K562 (cell line): ENCODE results near the gene PFKFB2. TPM values are rescaled to one million over a fixed set of nuclear protein-coding genes. Genes with fewer than 3 reads are reported as not detected.

Experiments
- CBX2 ChIP-seq: fragments of 200-600 bp; sonication (generic); IDR thresholded peaks from one replicate; pipeline ENCODE4 v1.6.1; 2012; ENCODE audit warnings: mild to moderate bottlenecking, low read length, inconsistent platforms; ENCODE audit not compliant: insufficient read depth, poor library complexity, severe bottlenecking
- FUS ChIP-seq: fragments of 200-400 bp; formaldehyde crosslinking; optimal IDR thresholded peaks from 2 replicates; pipeline ENCODE3; 2017; ENCODE audit warnings: low read depth, low read length
- HMGN3 ChIP-seq: IDR thresholded peaks from 2 replicates; pipeline ENCODE4 v1.6.1; 2011; ENCODE audit warnings: borderline replicate concordance, low read depth, mild to moderate bottlenecking, mixed read lengths, low read length; ENCODE audit not compliant: insufficient read length; ENCODE audit errors: extremely low read depth
- JUN ChIP-seq, 2 experiments: sonication (generic) in 1 of 2; formaldehyde crosslinking in 1 of 2; IDR thresholded peaks; 2 replicates each; pipeline versions ENCODE4 v1.6.1 to v1.8.0; 2012 to 2022; ENCODE audit warnings: borderline replicate concordance in 2 of 2, mild to moderate bottlenecking in 2 of 2, improper control_type of control experiment in 1 of 2, low read depth in 1 of 2, low read length in 1 of 2, missing genetic modification reagents in 1 of 2
- POLR2AphosphoS5 ChIP-seq: IDR thresholded peaks from 2 replicates; pipeline ENCODE4 v1.6.1; 2011; ENCODE audit warnings: mild to moderate bottlenecking, low read depth, low read length, moderate library complexity; ENCODE audit not compliant: control insufficient read depth, insufficient read depth
- PTRF ChIP-seq: fragments of 450-650 bp; IDR thresholded peaks from 2 replicates; pipeline ENCODE4 v1.6.1; 2016; ENCODE audit warnings: mild to moderate bottlenecking, missing genetic modification characterization, missing compliant biosample characterization
- RAD51 ChIP-seq: fragments of 450-650 bp; IDR thresholded peaks from 2 replicates; pipeline ENCODE4 v1.7.1; 2016; ENCODE audit warnings: low read depth, mild to moderate bottlenecking, borderline replicate concordance
- SAFB2 ChIP-seq: fragments of 200-400 bp; formaldehyde crosslinking; IDR thresholded peaks from 2 replicates; pipeline ENCODE4 v1.6.1; 2018; ENCODE audit warnings: borderline replicate concordance, low read length, low read depth, moderate library complexity; ENCODE audit not compliant: severe bottlenecking
- SIN3A ChIP-seq, 2 experiments: fragments of 150-350 bp in 1 of 2; IDR thresholded peaks; 2 replicates each; pipeline ENCODE4 v1.6.1; 2011 to 2016; ENCODE audit warnings: borderline replicate concordance in 2 of 2, low read depth in 2 of 2, low read length in 2 of 2, mild to moderate bottlenecking in 2 of 2, moderate library complexity in 2 of 2; ENCODE audit not compliant: control insufficient read depth in 1 of 2
- SRF ChIP-seq, 2 experiments: fragments of 250-450, 450-650 bp in 1 of 2; sonication (Bioruptor Pico) in 1 of 2; sonication (generic) in 1 of 2; formaldehyde crosslinking; IDR thresholded peaks; 2 replicates each; pipeline versions ENCODE4 v1.5.0 to v1.5.1; 2020 to 2022; ENCODE audit warnings: mild to moderate bottlenecking in 1 of 2, missing genetic modification reagents in 1 of 2
- WHSC1 ChIP-seq: IDR thresholded peaks from one replicate; pipeline ENCODE4 v1.6.1; 2012; ENCODE audit warnings: low read length, control low read depth, inconsistent platforms
- ZNF830 ChIP-seq: fragments of 250-450 bp; sonication (Bioruptor Pico); IDR thresholded peaks from 2 replicates; pipeline ENCODE4 v1.5.0; 2021; ENCODE audit warnings: mild to moderate bottlenecking
- ZZZ3 ChIP-seq: fragments of 450-650 bp; IDR thresholded peaks from 2 replicates; pipeline ENCODE4 v1.6.1; 2016; ENCODE audit warnings: antibody characterized with exemption, mild to moderate bottlenecking, moderate library complexity
- polyA plus RNA-seq, 8 experiments: library from polyadenylated mRNA; depleted of rRNA in 4 of 8; stranded (reverse) in 5 of 8; unstranded in 3 of 8; fragments of >200 nt; fragmentation: Nextera tagmentation in 2 of 8; fragmentation: Illumina TruSeq in 1 of 8; extraction: Ambion mirVana in 2 of 8; extraction: Trizol in 1 of 8; gene quantifications; 2 replicates each; pipeline versions ENCODE4 v1.2.1 to v1.2.3, GENCODE V29; 2011 to 2014; ENCODE audit warnings: inconsistent platforms in 1 of 8, missing spikeins in 1 of 8
- total RNA-seq, 7 experiments: library from RNA; depleted of rRNA in 6 of 7; stranded (reverse); fragments of >200 nt in 6 of 7; fragmentation: Illumina TruSeq in 2 of 7; extraction: Trizol in 2 of 7; gene quantifications; 2 replicates each; pipeline versions ENCODE4 v1.2.1 to v1.2.3, GENCODE V29; 2011 to 2021; ENCODE audit warnings: low replicate concordance in 1 of 7
- TF ChIP-seq, protein P1 (sequence below): fragments of 450-650 bp; IDR thresholded peaks from 2 replicates; pipeline ENCODE4 v1.6.1; 2018; ENCODE audit not compliant: partially characterized antibody
- TF ChIP-seq, protein P2 (sequence below): fragments of 250-450 bp; sonication (Bioruptor Pico); IDR thresholded peaks from 2 replicates; pipeline ENCODE4 v1.4.0; 2020; ENCODE audit warnings: mild to moderate bottlenecking, moderate library complexity, borderline replicate concordance

PFKFB2 gene
- total and polyA plus RNA-seq, 9 of the 15 experiments (the other 6 are each of a cell fraction or from before 2014, with no cell fraction given), result 6.9 to 26.0 (median 16.4) TPM

DNA sequence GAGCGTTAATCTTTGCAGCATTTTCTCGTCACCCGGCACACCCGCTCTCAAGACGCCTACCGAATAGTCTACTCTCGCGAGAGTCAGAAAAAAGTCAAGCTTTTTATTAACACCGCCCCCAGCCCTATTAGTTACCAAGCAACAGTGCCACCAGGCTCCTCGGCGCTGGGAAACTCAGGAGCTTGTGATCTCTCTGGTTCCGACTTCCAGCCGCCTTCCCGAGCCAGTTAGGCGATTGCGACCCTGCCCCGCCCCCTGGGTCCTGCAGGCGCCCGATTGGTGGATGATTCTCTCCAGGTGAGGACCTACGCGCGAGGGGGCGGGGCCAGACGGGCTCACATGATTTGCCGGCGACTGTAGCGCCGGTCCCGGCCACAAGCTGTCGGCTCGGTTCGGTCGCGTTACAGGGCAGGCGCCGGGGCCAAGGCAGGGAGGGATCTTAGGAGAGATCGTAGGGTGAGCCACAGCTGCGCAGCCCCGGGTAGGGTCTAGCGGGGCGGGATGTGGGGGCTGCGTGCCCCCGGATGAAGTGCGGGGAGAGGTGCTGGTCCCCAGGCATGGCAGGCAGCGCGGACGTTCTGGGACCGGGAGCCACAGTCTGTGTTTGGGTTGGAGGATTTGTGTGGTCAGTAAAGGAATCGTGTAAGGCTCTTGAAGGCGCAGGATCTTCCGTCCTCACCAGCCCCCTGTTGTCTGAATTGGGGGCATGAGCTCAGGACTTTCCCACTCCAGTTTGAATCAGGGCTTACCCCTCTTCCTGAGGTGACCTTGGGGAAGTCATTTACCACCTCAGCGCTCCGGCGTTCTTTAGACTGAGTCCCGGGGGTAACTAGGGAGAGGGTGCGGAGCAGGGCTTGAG lies at the start of gene PFKFB2 (continued):
- TF ChIP-seq POLR2AphosphoS5 (peak; percentile 86), SRF (CRISPR knock-in tag; IDR thresholded peaks at IDR 0.05) (peak in 1 of 2 experiments; percentile 10; a peak in 1 of 4 replicates), PTRF (tag) (no peak), SAFB2 (no peak), ZZZ3 (no peak), ZNF830 (CRISPR knock-in tag) (no peak), FUS (no peak), RAD51 (peak; percentile 87), SIN3A (IDR thresholded peaks at IDR 0.05; ENCODE audit: borderline replicate concordance in 2 of 2, control insufficient read depth in 1 of 2, low read depth in 2 of 2, low read length in 2 of 2) (peak in 1 of 2 experiments; percentile 49; a peak in 1 of 4 replicates), HMGN3 (peak; percentile 93), JUN (IDR thresholded peaks at IDR 0.05; ENCODE audit: borderline replicate concordance, low read depth, low read length) (no peak; the same call in 1 of the 2 replicates), JUN (CRISPR knock-in tag; IDR thresholded peaks at IDR 0.05; ENCODE audit: borderline replicate concordance) (no peak), WHSC1 (no peak), CBX2 (no peak)
- TF ChIP-seq, protein P1, sequence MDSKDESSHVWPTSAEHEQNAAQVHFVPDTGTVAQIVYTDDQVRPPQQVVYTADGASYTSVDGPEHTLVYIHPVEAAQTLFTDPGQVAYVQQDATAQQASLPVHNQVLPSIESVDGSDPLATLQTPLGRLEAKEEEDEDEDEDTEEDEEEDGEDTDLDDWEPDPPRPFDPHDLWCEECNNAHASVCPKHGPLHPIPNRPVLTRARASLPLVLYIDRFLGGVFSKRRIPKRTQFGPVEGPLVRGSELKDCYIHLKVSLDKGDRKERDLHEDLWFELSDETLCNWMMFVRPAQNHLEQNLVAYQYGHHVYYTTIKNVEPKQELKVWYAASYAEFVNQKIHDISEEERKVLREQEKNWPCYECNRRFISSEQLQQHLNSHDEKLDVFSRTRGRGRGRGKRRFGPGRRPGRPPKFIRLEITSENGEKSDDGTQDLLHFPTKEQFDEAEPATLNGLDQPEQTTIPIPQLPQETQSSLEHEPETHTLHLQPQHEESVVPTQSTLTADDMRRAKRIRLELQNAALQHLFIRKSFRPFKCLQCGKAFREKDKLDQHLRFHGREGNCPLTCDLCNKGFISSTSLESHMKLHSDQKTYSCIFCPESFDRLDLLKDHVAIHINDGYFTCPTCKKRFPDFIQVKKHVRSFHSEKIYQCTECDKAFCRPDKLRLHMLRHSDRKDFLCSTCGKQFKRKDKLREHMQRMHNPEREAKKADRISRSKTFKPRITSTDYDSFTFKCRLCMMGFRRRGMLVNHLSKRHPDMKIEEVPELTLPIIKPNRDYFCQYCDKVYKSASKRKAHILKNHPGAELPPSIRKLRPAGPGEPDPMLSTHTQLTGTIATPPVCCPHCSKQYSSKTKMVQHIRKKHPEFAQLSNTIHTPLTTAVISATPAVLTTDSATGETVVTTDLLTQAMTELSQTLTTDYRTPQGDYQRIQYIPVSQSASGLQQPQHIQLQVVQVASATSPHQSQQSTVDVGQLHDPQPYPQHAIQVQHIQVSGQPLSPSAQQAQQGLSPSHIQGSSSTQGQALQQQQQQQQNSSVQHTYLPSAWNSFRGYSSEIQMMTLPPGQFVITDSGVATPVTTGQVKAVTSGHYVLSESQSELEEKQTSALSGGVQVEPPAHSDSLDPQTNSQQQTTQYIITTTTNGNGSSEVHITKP, result no peak
- TF ChIP-seq, protein P2, sequence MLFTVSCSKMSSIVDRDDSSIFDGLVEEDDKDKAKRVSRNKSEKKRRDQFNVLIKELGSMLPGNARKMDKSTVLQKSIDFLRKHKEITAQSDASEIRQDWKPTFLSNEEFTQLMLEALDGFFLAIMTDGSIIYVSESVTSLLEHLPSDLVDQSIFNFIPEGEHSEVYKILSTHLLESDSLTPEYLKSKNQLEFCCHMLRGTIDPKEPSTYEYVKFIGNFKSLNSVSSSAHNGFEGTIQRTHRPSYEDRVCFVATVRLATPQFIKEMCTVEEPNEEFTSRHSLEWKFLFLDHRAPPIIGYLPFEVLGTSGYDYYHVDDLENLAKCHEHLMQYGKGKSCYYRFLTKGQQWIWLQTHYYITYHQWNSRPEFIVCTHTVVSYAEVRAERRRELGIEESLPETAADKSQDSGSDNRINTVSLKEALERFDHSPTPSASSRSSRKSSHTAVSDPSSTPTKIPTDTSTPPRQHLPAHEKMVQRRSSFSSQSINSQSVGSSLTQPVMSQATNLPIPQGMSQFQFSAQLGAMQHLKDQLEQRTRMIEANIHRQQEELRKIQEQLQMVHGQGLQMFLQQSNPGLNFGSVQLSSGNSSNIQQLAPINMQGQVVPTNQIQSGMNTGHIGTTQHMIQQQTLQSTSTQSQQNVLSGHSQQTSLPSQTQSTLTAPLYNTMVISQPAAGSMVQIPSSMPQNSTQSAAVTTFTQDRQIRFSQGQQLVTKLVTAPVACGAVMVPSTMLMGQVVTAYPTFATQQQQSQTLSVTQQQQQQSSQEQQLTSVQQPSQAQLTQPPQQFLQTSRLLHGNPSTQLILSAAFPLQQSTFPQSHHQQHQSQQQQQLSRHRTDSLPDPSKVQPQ, result no peak
